Caco-2 (cell line): ENCODE results near the gene IDI1. TPM values are rescaled to one million over a fixed set of nuclear protein-coding genes. Genes with fewer than 3 reads are reported as not detected.
A peak's percentile ranks its signal among the peaks of the same experiment; 100 is the strongest.

Source experiments
- BruUV-seq: library from RNA; stranded (reverse); fragments of 400-500 nt; replicated peaks from 2 replicates; lab custom pipeline; 2021; lab: Mats Ljungman, UMichigan
- CTCF ChIA-PET: fragments of 300-600 bp; sonication (Branson Sonifier 250); formaldehyde crosslinking; loops from one replicate; lab custom pipeline; 2022; ENCODE audit warnings: antibody characterized with exemption; lab: Charles Lee
- POLR2A ChIA-PET: fragments of 300-600 bp; sonication (Branson Sonifier 250); formaldehyde crosslinking; loops from one replicate; lab custom pipeline; 2022; ENCODE audit warnings: antibody characterized with exemption; lab: Charles Lee
- DNase-seq, 2 experiments: peaks; one replicate each; pipeline versions ENCODE4 v3.0.0 to v3.0.0-alpha.2; 2020 to 2022
- H3K27me3 ChIP-seq: replicated peaks from 2 replicates; pipeline ENCODE4 v1.6.0; 2011; ENCODE audit warnings: low read length; ENCODE audit not compliant: control insufficient read depth, insufficient read depth
- H3K36me3 ChIP-seq: 2 replicates; pipeline ENCODE4 v1.5.1; 2011; ENCODE audit warnings: low read length; ENCODE audit not compliant: control insufficient read depth, insufficient read depth
- H3K4me1 ChIP-seq: fragments of 250-450 bp; sonication (Bioruptor Pico); 2 replicates; pipeline ENCODE4 v1.5.1; 2020; ENCODE audit warnings: mild to moderate bottlenecking
- H3K4me3 ChIP-seq: 2 replicates; pipeline ENCODE4 v1.5.1; 2011; ENCODE audit warnings: low read depth, mild to moderate bottlenecking, control low read depth, low read length
- H3K9me3 ChIP-seq: fragments of 250-450 bp; sonication (Bioruptor Pico); 2 replicates; pipeline ENCODE4 v1.5.1; 2020; ENCODE audit warnings: mild to moderate bottlenecking, moderate library complexity
- H3K27ac Mint-ChIP-seq: one replicate; pipeline ENCODE4 v1.8.0; 2022; ENCODE audit warnings: mixed read lengths; ENCODE audit not compliant: unreplicated experiment
- H3K27me3 Mint-ChIP-seq: one replicate; pipeline ENCODE4 v1.8.0; 2022; ENCODE audit warnings: mixed read lengths; ENCODE audit not compliant: insufficient read depth, unreplicated experiment
- H3K36me3 Mint-ChIP-seq: one replicate; pipeline ENCODE4 v1.8.0; 2022; ENCODE audit warnings: mild to moderate bottlenecking, mixed read lengths; ENCODE audit not compliant: insufficient read depth, unreplicated experiment
- H3K4me1 Mint-ChIP-seq: one replicate; pipeline ENCODE4 v1.8.0; 2022; ENCODE audit warnings: low read depth, mixed read lengths; ENCODE audit not compliant: unreplicated experiment
- H3K4me3 Mint-ChIP-seq: one replicate; pipeline ENCODE4 v1.8.0; 2022; ENCODE audit warnings: mild to moderate bottlenecking, moderate library complexity, mixed read lengths; ENCODE audit not compliant: unreplicated experiment
- H3K9me3 Mint-ChIP-seq: one replicate; pipeline ENCODE4 v1.8.0; 2022; ENCODE audit warnings: mixed read lengths; ENCODE audit not compliant: unreplicated experiment
- intact Hi-C: fragments of 100-400 bp; cut with micrococcal nuclease; formaldehyde crosslinking; loops from one replicate; pipeline ENCODE4 v1.10.0; 2022; ENCODE audit not compliant: unreplicated experiment
- total RNA-seq: library from RNA; stranded (reverse); gene quantifications from 2 replicates; pipeline ENCODE4 v1.2.3, GENCODE V29; 2022
- TF ChIP-seq, protein P1 (sequence below), 2 experiments: fragments of 200-600 bp in 1 of 2; IDR thresholded peaks; 1 replicate in 1 of 2; 2 replicates in 1 of 2; pipeline versions ENCODE4 v1.5.1 to v1.8.0; 2011 to 2022; ENCODE audit warnings: antibody characterized with exemption in 1 of 2, control low read depth in 1 of 2, inconsistent platforms in 1 of 2, low read depth in 1 of 2, low read length in 1 of 2, mild to moderate bottlenecking in 1 of 2, moderate library complexity in 1 of 2; ENCODE audit not compliant: insufficient read depth in 1 of 2, severe bottlenecking in 1 of 2, unreplicated experiment in 1 of 2

IDI1 gene
- total RNA-seq, 1 experiment from 2014 or later = 133 TPM

DNA sequence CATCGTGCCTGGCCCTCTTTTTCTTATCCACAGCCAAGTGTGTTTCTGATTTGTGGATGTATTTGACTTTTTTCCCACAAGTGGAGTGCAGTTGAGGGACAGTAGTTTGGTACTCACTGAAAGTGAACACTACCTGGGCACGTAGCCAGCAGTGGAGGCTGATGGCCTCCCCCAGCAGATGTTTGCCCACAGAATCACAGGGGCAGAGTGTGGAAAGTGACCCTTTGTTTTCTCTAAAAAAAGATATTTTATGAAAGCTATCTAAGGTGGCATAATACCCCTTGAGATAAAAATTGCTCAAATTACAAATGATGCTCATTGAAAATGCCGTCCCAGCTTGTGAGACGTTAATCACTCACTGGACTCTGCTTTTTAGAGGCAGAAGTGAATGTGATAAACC, 36.3 kb upstream of the IDI1 start:
- intact Hi-C loops = no loop called here
- Mint-ChIP-seq H3K27me3 (no peaks in the 10 kb centered on the region), H3K27ac (no peak overlapping the region), H3K36me3 (peaks cover 52% of the 10 kb centered on the region), H3K4me1 (no peaks in the 10 kb centered on the region), H3K9me3 (no peaks in the 10 kb centered on the region), H3K4me3 (no peak overlapping the region)
- POLR2A ChIA-PET = interaction anchor here (0.6 kb wide), 1 partner anchor 188 kb away, joined by 4 read pairs; no protein-coding TSS in a partner anchor
- DNase-seq = no peak
- CTCF ChIA-PET = no interaction called here
- no peak overlapping the region for H3K4me3 ChIP-seq
- H3K36me3 ChIP-seq = peaks cover 1% of the 10 kb centered on the region; the same call in 1 of the 2 replicates
- TF ChIP-seq, protein P1, sequence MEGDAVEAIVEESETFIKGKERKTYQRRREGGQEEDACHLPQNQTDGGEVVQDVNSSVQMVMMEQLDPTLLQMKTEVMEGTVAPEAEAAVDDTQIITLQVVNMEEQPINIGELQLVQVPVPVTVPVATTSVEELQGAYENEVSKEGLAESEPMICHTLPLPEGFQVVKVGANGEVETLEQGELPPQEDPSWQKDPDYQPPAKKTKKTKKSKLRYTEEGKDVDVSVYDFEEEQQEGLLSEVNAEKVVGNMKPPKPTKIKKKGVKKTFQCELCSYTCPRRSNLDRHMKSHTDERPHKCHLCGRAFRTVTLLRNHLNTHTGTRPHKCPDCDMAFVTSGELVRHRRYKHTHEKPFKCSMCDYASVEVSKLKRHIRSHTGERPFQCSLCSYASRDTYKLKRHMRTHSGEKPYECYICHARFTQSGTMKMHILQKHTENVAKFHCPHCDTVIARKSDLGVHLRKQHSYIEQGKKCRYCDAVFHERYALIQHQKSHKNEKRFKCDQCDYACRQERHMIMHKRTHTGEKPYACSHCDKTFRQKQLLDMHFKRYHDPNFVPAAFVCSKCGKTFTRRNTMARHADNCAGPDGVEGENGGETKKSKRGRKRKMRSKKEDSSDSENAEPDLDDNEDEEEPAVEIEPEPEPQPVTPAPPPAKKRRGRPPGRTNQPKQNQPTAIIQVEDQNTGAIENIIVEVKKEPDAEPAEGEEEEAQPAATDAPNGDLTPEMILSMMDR (IDR thresholded peaks at IDR 0.05; ENCODE audit: insufficient read depth in 1 of 2, low read depth in 1 of 2, low read length in 1 of 2, severe bottlenecking in 1 of 2, unreplicated experiment in 1 of 2) = no peak
- BruUV-seq = no TSS peak
- no peaks in the 10 kb centered on the region for H3K27me3 ChIP-seq
- no peaks in the 10 kb centered on the region for H3K4me1 ChIP-seq
- no peaks in the 10 kb centered on the region for H3K9me3 ChIP-seq

DNA sequence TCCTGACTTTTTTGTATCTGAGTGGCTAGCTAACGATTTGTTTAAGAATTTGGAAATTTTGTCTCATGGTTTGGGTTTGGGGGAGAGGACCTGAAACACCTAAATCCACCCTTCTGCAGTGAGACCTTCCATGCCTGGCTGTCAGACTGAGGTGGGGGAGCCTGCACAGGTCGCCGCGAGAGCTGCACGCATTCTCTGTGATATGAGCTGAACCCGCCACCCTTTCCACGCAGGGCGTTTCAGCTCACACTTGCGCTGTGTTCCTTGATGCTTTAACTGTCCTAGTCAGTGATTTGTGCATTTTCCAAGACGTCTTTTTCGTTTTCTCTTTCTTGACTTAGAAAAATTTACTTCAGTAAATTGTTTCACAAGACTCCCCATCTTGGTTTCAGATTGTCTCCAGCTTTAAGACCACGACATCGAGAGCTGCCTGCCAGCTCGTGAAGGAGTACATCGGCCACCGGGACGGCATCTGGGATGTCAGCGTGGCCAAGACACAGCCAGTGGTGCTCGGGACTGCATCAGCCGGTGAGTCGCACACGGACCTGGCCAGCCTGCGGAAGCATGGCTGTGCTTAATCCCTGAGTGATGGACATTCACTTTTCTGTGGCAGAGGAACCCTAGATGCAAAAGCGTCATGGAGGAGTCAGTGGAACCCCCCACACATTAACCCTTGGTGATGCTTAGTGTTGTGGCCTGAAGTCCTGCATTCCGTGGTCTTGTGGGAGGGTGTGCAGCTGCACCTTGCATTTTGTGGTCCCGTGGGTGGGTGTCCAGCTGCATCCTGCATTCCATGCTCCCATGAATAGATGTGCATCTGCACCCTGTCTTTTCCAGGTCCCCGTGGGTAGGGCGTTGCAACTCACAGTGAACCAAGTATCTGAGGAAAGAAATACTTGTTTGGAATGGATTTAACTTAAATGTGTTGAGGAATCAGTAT, 35.4 kb upstream of the IDI1 start:
- ChIA-PET CTCF (no interaction called here), POLR2A (no interaction called here)
- Histone ChIP-seq H3K4me3 (no peak overlapping the region), H3K4me1 (no peaks in the 10 kb centered on the region), H3K27me3 (no peaks in the 10 kb centered on the region), H3K9me3 (no peaks in the 10 kb centered on the region), H3K36me3 (peaks cover 1% of the 10 kb centered on the region; the same call in 1 of the 2 replicates)
- Mint-ChIP-seq H3K9me3 (no peaks in the 10 kb centered on the region), H3K4me1 (no peaks in the 10 kb centered on the region), H3K27ac (no peak overlapping the region), H3K4me3 (no peak overlapping the region), H3K27me3 (no peaks in the 10 kb centered on the region), H3K36me3 (peaks cover 54% of the 10 kb centered on the region)
- TF ChIP-seq, protein P1 (IDR thresholded peaks at IDR 0.05; ENCODE audit: insufficient read depth in 1 of 2, low read depth in 1 of 2, low read length in 1 of 2, severe bottlenecking in 1 of 2, unreplicated experiment in 1 of 2) = no peak
- BruUV-seq = no TSS peak
- DNase-seq = peak in 1 of 2 experiments; percentile 27
- intact Hi-C loops = no loop called here

DNA sequence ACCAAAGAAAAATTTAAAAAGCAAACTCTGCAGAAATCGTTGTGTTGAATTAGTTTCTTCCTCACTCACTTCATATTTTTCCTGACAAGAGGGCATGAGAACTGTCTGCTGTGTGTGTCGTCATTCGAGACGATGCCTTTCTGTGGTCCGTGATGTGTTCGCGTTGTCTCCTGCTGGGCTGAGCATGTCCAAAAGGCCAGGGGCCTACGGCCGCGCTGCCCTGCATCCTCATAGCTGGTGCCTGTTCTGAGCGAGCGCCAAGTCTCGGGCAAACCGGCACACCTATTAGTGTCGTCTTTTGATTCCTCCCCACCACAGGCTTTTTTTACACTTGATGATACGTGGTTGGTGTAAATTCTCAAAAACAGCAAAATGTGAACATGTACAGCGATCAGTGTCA, 34.7 kb upstream of the IDI1 start:
- Mint-ChIP-seq H3K4me1 (no peaks in the 10 kb centered on the region), H3K4me3 (no peak overlapping the region), H3K27me3 (no peaks in the 10 kb centered on the region), H3K36me3 (peaks cover 61% of the 10 kb centered on the region), H3K9me3 (no peaks in the 10 kb centered on the region), H3K27ac (no peak overlapping the region)
- 0 out of 2 replicates have a peak, but pooled peaks cover 1% of the 10 kb centered on the region for H3K36me3 ChIP-seq
- no peaks in the 10 kb centered on the region for H3K27me3 ChIP-seq
- H3K4me1 ChIP-seq = no peaks in the 10 kb centered on the region
- H3K4me3 ChIP-seq = no peak overlapping the region
- CTCF ChIA-PET = no interaction called here
- intact Hi-C loops = no loop called here
- POLR2A ChIA-PET = no interaction called here
- no peaks in the 10 kb centered on the region for H3K9me3 ChIP-seq
- TF ChIP-seq, protein P1 (IDR thresholded peaks at IDR 0.05; ENCODE audit: insufficient read depth in 1 of 2, low read depth in 1 of 2, low read length in 1 of 2, severe bottlenecking in 1 of 2, unreplicated experiment in 1 of 2) = no peak
- no TSS peak for BruUV-seq
- peak in 1 of 2 experiments; percentile 14 for DNase-seq
